PFSK-1 (cell line): ENCODE data around the gene DUSP15.

ENCODE experiments used
- FOXP2 ChIP-seq: optimal IDR thresholded peaks from 2 replicates; pipeline ENCODE3; 2011; ENCODE audit warnings: borderline replicate concordance, control low read depth, inconsistent platforms; ENCODE audit not compliant: insufficient read depth; ENCODE audit errors: extremely low read length, extremely low read depth
- POLR2AphosphoS5 ChIP-seq: IDR thresholded peaks from 2 replicates; pipeline ENCODE4 v1.6.1; 2012; ENCODE audit warnings: low read depth, mild to moderate bottlenecking, control low read depth, low read length, moderate library complexity
- REST ChIP-seq, 2 experiments: IDR thresholded peaks; 2 replicates each; pipeline versions ENCODE4 v1.6.1 to v1.8.0; 2011 to 2012; ENCODE audit warnings: low read depth in 2 of 2, low read length in 2 of 2, control low read depth in 1 of 2, inconsistent platforms in 1 of 2, mild to moderate bottlenecking in 1 of 2, moderate library complexity in 1 of 2; ENCODE audit not compliant: insufficient read depth in 1 of 2
- SIN3A ChIP-seq: IDR thresholded peaks from 2 replicates; pipeline ENCODE4 v1.6.1; 2012; ENCODE audit warnings: mild to moderate bottlenecking, low read length, moderate library complexity, borderline replicate concordance; ENCODE audit not compliant: insufficient read depth
- TAF1 ChIP-seq: IDR thresholded peaks from 2 replicates; pipeline ENCODE4 v1.6.1; 2012; ENCODE audit warnings: low read length, control low read depth, borderline replicate concordance; ENCODE audit not compliant: insufficient read depth

Gene DUSP15

GRCh38 chr20:31821427-31821826, 48.9 kb downstream of the DUSP15 start:
- no peak for TF ChIP-seq TAF1
- TF ChIP-seq REST (IDR thresholded peaks at IDR 0.05; ENCODE audit: insufficient read depth in 1 of 2, low read depth in 2 of 2, low read length in 2 of 2) = no peak
- no peak for TF ChIP-seq FOXP2
- TF ChIP-seq SIN3A = no peak
- no peak for TF ChIP-seq POLR2AphosphoS5

GRCh38 chr20:31820228-31820627, 50.1 kb downstream of the DUSP15 start:
- no peak for TF ChIP-seq FOXP2
- TF ChIP-seq SIN3A = no peak
- TF ChIP-seq POLR2AphosphoS5 = no peak
- no peak for TF ChIP-seq REST (IDR thresholded peaks at IDR 0.05; ENCODE audit: insufficient read depth in 1 of 2, low read depth in 2 of 2, low read length in 2 of 2)
- TF ChIP-seq TAF1 = no peak

- no peak for TF ChIP-seq SIN3A
Measured at GRCh38 chr20:31819083-31819784, 51.1 kb downstream of the DUSP15 start, which contains the start of gene MYLK2. Gene MYLK2, plus strand, starts transcription at chr20:31819356. Its CDS starts 225 bp downstream, at chr20:31819581.

GRCh38 chr20:31818376-31818908, 51.9 kb downstream of the DUSP15 start:
- TF ChIP-seq POLR2AphosphoS5 (no peak), FOXP2 (no peak), SIN3A (no peak), REST (IDR thresholded peaks at IDR 0.05; ENCODE audit: insufficient read depth in 1 of 2, low read depth in 2 of 2, low read length in 2 of 2) (no peak), TAF1 (no peak)

GRCh38 chr20:31817461-31817860, 52.9 kb downstream of the DUSP15 start:
- no peak for TF ChIP-seq FOXP2
- TF ChIP-seq SIN3A = no peak
- no peak for TF ChIP-seq POLR2AphosphoS5
- TF ChIP-seq TAF1 = no peak
- no peak for TF ChIP-seq REST (IDR thresholded peaks at IDR 0.05; ENCODE audit: insufficient read depth in 1 of 2, low read depth in 2 of 2, low read length in 2 of 2)
